ENCODE data around the gene GATA6.

DNA sequence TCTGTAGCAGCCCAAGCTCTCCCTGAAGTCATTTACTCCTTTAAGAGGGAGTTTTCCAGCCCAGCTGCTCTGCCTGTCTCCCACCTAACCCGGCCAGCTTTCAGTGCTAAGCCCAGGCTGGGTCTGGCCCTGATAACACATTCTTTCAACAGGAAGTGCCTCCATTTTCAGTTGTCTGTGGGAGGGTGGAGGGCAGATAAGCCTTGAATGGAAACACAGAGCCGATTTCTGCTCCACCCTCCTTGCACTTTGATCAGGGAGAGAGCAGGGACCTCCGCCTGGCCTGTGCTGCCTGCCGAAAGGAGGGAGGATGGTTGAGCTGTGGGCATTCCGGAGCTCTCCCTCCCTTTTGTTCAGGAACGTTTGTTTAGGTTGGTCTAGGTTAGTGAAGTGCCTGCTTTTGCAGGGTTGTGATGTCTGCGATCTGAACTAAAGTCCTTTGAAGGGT lies 24.8 kb downstream of the GATA6 start:
- TF ChIP-seq, protein P1, sequence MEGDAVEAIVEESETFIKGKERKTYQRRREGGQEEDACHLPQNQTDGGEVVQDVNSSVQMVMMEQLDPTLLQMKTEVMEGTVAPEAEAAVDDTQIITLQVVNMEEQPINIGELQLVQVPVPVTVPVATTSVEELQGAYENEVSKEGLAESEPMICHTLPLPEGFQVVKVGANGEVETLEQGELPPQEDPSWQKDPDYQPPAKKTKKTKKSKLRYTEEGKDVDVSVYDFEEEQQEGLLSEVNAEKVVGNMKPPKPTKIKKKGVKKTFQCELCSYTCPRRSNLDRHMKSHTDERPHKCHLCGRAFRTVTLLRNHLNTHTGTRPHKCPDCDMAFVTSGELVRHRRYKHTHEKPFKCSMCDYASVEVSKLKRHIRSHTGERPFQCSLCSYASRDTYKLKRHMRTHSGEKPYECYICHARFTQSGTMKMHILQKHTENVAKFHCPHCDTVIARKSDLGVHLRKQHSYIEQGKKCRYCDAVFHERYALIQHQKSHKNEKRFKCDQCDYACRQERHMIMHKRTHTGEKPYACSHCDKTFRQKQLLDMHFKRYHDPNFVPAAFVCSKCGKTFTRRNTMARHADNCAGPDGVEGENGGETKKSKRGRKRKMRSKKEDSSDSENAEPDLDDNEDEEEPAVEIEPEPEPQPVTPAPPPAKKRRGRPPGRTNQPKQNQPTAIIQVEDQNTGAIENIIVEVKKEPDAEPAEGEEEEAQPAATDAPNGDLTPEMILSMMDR (IDR thresholded peaks at IDR 0.05; ENCODE audit: borderline replicate concordance, extremely low read depth, low read length, poor library complexity, severe bottlenecking): no peak
- no peak for TF ChIP-seq EZH2 (IDR thresholded peaks at IDR 0.05; ENCODE audit: borderline replicate concordance, low read depth, low read length, severe bottlenecking)
